ENCODE measurements around the gene NTNG1. TPM values are rescaled to one million over a fixed set of nuclear protein-coding genes. Genes with fewer than 3 reads are reported as not detected.

Gene NTNG1
- total RNA-seq, 1 donor from 2014 or later, result not detected

Other genes with a start within 250 kb of the NTNG1 start
- gene PRMT6, start 84.4 kb upstream of the NTNG1 start, total RNA-seq, result 17.1 and 17.5 TPM in 2 replicates